GM12892 (cell line): ENCODE data around the gene CD93.

ENCODE experiments used
- POLR2A ChIP-seq: IDR thresholded peaks from 2 replicates; pipeline ENCODE4 v1.6.1; 2011; ENCODE audit warnings: low read depth, low read length, control low read depth
- TAF1 ChIP-seq: IDR thresholded peaks from 2 replicates; pipeline ENCODE4 v1.6.1; 2011; ENCODE audit warnings: low read depth, mild to moderate bottlenecking, control low read depth, low read length, borderline replicate concordance

GRCh38 chr20:23114018-23114417 lies 27.9 kb upstream of the CD93 start:
- TF ChIP-seq TAF1 (no peak), POLR2A (no peak)
